Measurements from ENCODE around the gene GZF1.
A peak's percentile ranks its signal among the peaks of the same experiment; 100 is the strongest.

Gene GZF1

DNA sequence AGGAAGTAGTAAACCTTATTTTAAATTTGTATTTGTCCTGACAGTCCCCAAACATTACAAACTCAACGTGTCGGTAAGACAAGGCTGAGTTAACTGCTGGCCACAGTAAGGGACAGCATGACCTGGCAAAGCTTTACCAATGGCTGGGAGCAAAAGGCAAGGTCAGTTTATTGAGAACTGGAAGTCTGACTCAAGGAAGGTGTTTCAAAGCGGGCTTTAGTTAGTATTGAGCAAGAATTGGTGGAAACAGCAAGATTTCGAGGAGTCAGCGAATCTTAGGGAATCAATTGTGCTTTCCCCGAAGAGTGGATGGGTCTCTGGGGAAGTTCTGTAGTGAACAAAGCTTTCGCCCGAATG, 885 bp upstream of the GZF1 start:
- Histone ChIP-seq H3K27me3 (ENCODE audit: insufficient read depth, low read length, poor library complexity) (no peaks in the 10 kb centered on the region), H3K27ac (ENCODE audit: low read depth, low read length) (peak overlapping the region; percentile 78), H3K4me3 (ENCODE audit: low read length) (peak overlapping the region; percentile 42), H3K4me1 (ENCODE audit: control insufficient read depth, low read depth, low read length) (peaks cover 7% of the 10 kb centered on the region), H3K9ac (ENCODE audit: low read length) (peak overlapping the region; percentile 80), H3K4me2 (ENCODE audit: low read length) (peak overlapping the region; percentile 45), H2AK5ac (ENCODE audit: low read length) (no peak overlapping the region), H4K5ac (ENCODE audit: low read length) (no peak overlapping the region), H3K4ac (ENCODE audit: low read depth, low read length) (peak overlapping the region; percentile 89), H3K79me1 (ENCODE audit: low read length) (peaks cover 23% of the 10 kb centered on the region), H3K23ac (ENCODE audit: low read length) (no peak overlapping the region), H2BK5ac (ENCODE audit: low read length) (no peak overlapping the region), H4K8ac (ENCODE audit: low read depth, low read length) (peak overlapping the region; percentile 97), H2BK15ac (replicated peaks; ENCODE audit: low read depth) (no peak overlapping the region), H3K18ac (ENCODE audit: low read length) (peak overlapping the region; percentile 44), H3K36me3 (ENCODE audit: control insufficient read depth, insufficient read depth, low read length) (peaks cover 2% of the 10 kb centered on the region), H3K56ac (ENCODE audit: low read length) (peak overlapping the region; percentile 96), H3K79me2 (ENCODE audit: control insufficient read depth, insufficient read depth, low read length) (peaks cover 29% of the 10 kb centered on the region), H2BK120ac (ENCODE audit: low read depth, low read length) (no peak overlapping the region)
- peak; percentile 56 for DNase-seq
- WGBS (ENCODE audit: extremely low coverage, insufficient coverage, low lambda C conversion rate) = no CpG with 5 or more reads among the region's 8 CpGs

DNA sequence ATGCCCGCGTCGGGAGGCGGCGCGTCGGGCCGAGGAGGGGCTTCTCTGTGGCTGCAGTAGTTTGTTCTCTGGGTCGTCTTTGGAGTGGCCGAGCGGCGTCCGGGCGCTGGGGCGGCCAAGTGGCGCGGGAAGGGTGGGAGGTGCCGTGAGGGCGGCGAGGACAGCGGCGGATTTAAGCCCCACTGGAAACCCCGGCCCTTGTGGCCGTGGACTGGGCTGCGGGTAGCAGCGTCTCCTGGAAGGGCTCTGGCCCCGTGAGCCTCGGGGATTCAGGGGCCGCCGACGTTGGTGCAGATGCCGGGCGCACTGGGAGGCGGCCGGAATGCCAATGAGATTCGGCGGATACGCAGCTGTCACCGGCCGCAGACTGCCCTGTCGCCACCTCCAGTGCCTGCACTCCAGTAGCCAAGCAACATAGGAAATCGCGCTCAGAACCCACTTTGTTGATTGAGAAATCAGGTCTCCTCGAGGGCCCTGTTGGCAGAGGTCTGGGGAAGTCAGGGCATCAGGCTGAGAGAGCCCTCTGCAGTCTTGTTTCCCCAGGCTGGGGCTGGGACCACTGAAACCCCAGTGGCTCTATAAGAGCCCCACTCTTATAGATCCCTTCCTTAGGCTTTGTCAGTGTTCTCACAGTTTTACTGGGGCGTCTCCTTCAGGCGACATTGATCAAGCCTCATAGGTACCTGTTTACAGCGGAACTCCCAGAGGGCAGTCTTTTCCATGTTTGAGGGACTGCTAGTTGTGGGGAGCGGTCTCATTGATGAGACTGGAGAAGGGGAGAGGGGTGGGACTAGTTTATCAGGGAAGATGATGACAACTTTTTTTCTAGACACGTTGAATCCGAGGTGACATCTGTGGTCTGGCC, 642 bp downstream of the GZF1 start:
- no peak overlapping the region for H4K5ac ChIP-seq (ENCODE audit: low read length)
- H3K36me3 ChIP-seq (ENCODE audit: control insufficient read depth, insufficient read depth, low read length) = peaks cover 2% of the 10 kb centered on the region
- no peak overlapping the region for H4K8ac ChIP-seq (ENCODE audit: low read depth, low read length)
- no peak overlapping the region for H2AK5ac ChIP-seq (ENCODE audit: low read length)
- H3K4me1 ChIP-seq (ENCODE audit: control insufficient read depth, low read depth, low read length) = peaks cover 7% of the 10 kb centered on the region
- H2BK5ac ChIP-seq (ENCODE audit: low read length) = no peak overlapping the region
- peaks cover 27% of the 10 kb centered on the region for H3K79me1 ChIP-seq (ENCODE audit: low read length)
- no peak overlapping the region for H2BK15ac ChIP-seq (replicated peaks; ENCODE audit: low read depth)
- peak overlapping the region; percentile 41 for H3K27ac ChIP-seq (ENCODE audit: low read depth, low read length)
- peak; percentile 60 for DNase-seq
- peak overlapping the region; percentile 83 for H3K9ac ChIP-seq (ENCODE audit: low read length)
- WGBS (ENCODE audit: extremely low coverage, insufficient coverage, low lambda C conversion rate) = no CpG with 5 or more reads among the region's 50 CpGs
- H2BK120ac ChIP-seq (ENCODE audit: low read depth, low read length) = no peak overlapping the region
- peak overlapping the region; percentile 80 for H3K23ac ChIP-seq (ENCODE audit: low read length)
- H3K27me3 ChIP-seq (ENCODE audit: insufficient read depth, low read length, poor library complexity) = no peaks in the 10 kb centered on the region
- peak overlapping the region; percentile 86 for H3K56ac ChIP-seq (ENCODE audit: low read length)
- H3K79me2 ChIP-seq (ENCODE audit: control insufficient read depth, insufficient read depth, low read length) = peaks cover 36% of the 10 kb centered on the region
- H3K4me2 ChIP-seq (ENCODE audit: low read length) = peak overlapping the region; percentile 86
- H3K4me3 ChIP-seq (ENCODE audit: low read length) = peak overlapping the region; percentile 78
- peak overlapping the region; percentile 42 for H3K4ac ChIP-seq (ENCODE audit: low read depth, low read length)
- peak overlapping the region; percentile 87 for H3K18ac ChIP-seq (ENCODE audit: low read length)

DNA sequence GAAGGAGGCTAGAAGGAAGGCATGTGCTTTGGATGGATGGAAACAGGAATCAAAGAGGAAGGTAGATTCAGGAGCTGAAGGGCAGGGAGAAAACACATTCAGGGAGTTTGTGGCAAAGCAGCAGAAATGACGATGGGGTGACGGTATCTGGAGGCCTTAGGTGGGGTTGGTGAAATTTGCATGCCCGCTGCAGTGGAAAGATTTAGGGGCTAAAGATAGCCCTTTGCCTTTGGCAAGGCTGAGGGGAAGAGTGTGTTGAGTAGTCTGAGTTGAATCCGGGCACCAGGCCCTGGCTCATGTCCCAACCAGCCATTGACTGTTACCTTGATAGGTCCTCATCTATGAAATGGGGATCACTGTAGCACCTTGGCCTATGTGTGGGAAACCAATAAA, 1.3 kb downstream of the GZF1 start:
- Histone ChIP-seq H2BK5ac (ENCODE audit: low read length) (no peak overlapping the region), H3K79me1 (ENCODE audit: low read length) (peaks cover 29% of the 10 kb centered on the region), H3K23ac (ENCODE audit: low read length) (no peak overlapping the region), H3K4me1 (ENCODE audit: control insufficient read depth, low read depth, low read length) (peaks cover 7% of the 10 kb centered on the region), H3K27me3 (ENCODE audit: insufficient read depth, low read length, poor library complexity) (no peaks in the 10 kb centered on the region), H2BK15ac (replicated peaks; ENCODE audit: low read depth) (no peak overlapping the region), H3K79me2 (ENCODE audit: control insufficient read depth, insufficient read depth, low read length) (peaks cover 38% of the 10 kb centered on the region), H3K36me3 (ENCODE audit: control insufficient read depth, insufficient read depth, low read length) (peaks cover 2% of the 10 kb centered on the region), H2BK120ac (ENCODE audit: low read depth, low read length) (no peak overlapping the region), H2AK5ac (ENCODE audit: low read length) (no peak overlapping the region), H3K56ac (ENCODE audit: low read length) (peak overlapping the region; percentile 86), H3K4me3 (ENCODE audit: low read length) (no peak overlapping the region), H3K27ac (ENCODE audit: low read depth, low read length) (no peak overlapping the region), H4K5ac (ENCODE audit: low read length) (no peak overlapping the region), H3K4ac (ENCODE audit: low read depth, low read length) (no peak overlapping the region), H4K8ac (ENCODE audit: low read depth, low read length) (no peak overlapping the region), H3K4me2 (ENCODE audit: low read length) (peak overlapping the region; percentile 86), H3K18ac (ENCODE audit: low read length) (no peak overlapping the region), H3K9ac (ENCODE audit: low read length) (peak overlapping the region; percentile 83)
- no CpG with 5 or more reads among the region's 4 CpGs for WGBS (ENCODE audit: extremely low coverage, insufficient coverage, low lambda C conversion rate)
- DNase-seq = no peak

DNA sequence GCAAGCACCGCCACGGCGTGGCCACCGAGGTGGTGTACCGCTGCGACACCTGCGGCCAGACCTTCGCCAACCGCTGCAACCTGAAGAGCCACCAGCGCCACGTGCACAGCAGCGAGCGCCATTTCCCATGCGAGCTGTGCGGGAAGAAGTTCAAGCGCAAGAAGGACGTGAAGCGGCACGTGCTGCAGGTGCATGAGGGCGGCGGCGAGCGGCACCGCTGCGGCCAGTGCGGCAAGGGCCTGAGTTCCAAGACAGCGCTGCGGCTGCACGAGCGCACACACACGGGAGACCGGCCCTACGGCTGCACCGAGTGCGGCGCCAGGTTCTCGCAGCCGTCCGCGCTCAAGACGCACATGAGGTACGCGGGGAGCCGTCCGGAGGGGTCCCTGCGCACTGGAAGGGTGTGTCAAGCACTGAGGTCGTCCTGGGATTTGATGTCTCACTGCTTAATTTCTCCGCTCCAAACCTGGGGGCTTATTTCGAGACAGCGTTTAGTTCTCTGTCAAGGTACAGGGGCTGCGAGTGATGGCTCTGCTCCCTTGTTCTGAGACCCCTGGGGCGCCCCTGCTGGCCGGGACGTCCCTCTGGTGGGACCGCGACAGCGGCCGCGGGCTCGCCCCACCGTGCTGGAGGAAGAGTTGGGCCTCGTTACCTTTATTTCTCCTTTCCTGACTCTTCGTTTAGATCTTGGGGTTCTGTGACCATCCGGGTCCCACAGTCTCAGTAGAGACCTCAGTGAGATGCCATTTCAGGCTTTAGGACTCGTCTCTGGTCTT, 3.6 kb downstream of the GZF1 start:
- peaks cover 38% of the 10 kb centered on the region for H3K79me2 ChIP-seq (ENCODE audit: control insufficient read depth, insufficient read depth, low read length)
- H4K8ac ChIP-seq (ENCODE audit: low read depth, low read length) = no peak overlapping the region
- H2BK120ac ChIP-seq (ENCODE audit: low read depth, low read length) = no peak overlapping the region
- H4K5ac ChIP-seq (ENCODE audit: low read length) = no peak overlapping the region
- H3K27me3 ChIP-seq (ENCODE audit: insufficient read depth, low read length, poor library complexity) = no peaks in the 10 kb centered on the region
- H3K4me2 ChIP-seq (ENCODE audit: low read length) = no peak overlapping the region
- peaks cover 7% of the 10 kb centered on the region for H3K4me1 ChIP-seq (ENCODE audit: control insufficient read depth, low read depth, low read length)
- H3K36me3 ChIP-seq (ENCODE audit: control insufficient read depth, insufficient read depth, low read length) = peaks cover 4% of the 10 kb centered on the region
- no peak overlapping the region for H3K4ac ChIP-seq (ENCODE audit: low read depth, low read length)
- H2BK5ac ChIP-seq (ENCODE audit: low read length) = no peak overlapping the region
- WGBS (ENCODE audit: extremely low coverage, insufficient coverage, low lambda C conversion rate) = no CpG with 5 or more reads among the region's 65 CpGs
- DNase-seq = no peak
- no peak overlapping the region for H2AK5ac ChIP-seq (ENCODE audit: low read length)
- no peak overlapping the region for H3K9ac ChIP-seq (ENCODE audit: low read length)
- no peak overlapping the region for H3K23ac ChIP-seq (ENCODE audit: low read length)
- no peak overlapping the region for H3K4me3 ChIP-seq (ENCODE audit: low read length)
- no peak overlapping the region for H3K56ac ChIP-seq (ENCODE audit: low read length)
- H3K27ac ChIP-seq (ENCODE audit: low read depth, low read length) = no peak overlapping the region
- H3K18ac ChIP-seq (ENCODE audit: low read length) = no peak overlapping the region
- H2BK15ac ChIP-seq (replicated peaks; ENCODE audit: low read depth) = no peak overlapping the region
- H3K79me1 ChIP-seq (ENCODE audit: low read length) = peaks cover 29% of the 10 kb centered on the region

DNA sequence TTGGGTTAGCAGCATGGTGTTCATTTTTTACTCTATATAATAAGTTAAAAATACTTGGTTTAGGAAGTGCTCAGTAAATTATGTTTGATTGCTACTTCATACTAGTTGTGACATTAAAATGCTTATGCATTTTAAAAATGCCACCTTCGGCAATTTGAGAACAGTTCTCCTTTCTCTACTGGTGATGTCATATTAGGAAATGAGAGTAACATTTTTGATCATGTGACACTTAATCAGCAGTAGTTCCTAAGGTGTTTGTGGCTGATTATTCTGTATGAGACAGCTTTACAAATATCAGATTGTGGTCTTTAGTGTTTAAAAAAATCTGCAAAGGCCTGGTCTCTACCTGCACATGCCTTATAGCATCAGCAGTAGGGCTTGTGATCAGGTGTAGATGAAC, 4.4 kb downstream of the GZF1 start:
- no CpG with 5 or more reads among the region's 1 CpG for WGBS (ENCODE audit: extremely low coverage, insufficient coverage, low lambda C conversion rate)
- peaks cover 4% of the 10 kb centered on the region for H3K36me3 ChIP-seq (ENCODE audit: control insufficient read depth, insufficient read depth, low read length)
- no peak overlapping the region for H3K4me3 ChIP-seq (ENCODE audit: low read length)

More for the DNA sequence above, 4.4 kb downstream of the GZF1 start:
- Histone ChIP-seq H3K27ac (ENCODE audit: low read depth, low read length) (no peak overlapping the region), H3K23ac (ENCODE audit: low read length) (no peak overlapping the region), H4K5ac (ENCODE audit: low read length) (no peak overlapping the region), H3K79me1 (ENCODE audit: low read length) (peaks cover 29% of the 10 kb centered on the region), H3K4me1 (ENCODE audit: control insufficient read depth, low read depth, low read length) (peaks cover 7% of the 10 kb centered on the region), H3K9ac (ENCODE audit: low read length) (no peak overlapping the region), H3K4me2 (ENCODE audit: low read length) (no peak overlapping the region), H2BK15ac (replicated peaks; ENCODE audit: low read depth) (no peak overlapping the region), H3K4ac (ENCODE audit: low read depth, low read length) (no peak overlapping the region), H3K56ac (ENCODE audit: low read length) (no peak overlapping the region), H2BK5ac (ENCODE audit: low read length) (no peak overlapping the region), H3K18ac (ENCODE audit: low read length) (no peak overlapping the region), H2BK120ac (ENCODE audit: low read depth, low read length) (no peak overlapping the region), H3K79me2 (ENCODE audit: control insufficient read depth, insufficient read depth, low read length) (peaks cover 38% of the 10 kb centered on the region), H4K8ac (ENCODE audit: low read depth, low read length) (no peak overlapping the region), H2AK5ac (ENCODE audit: low read length) (no peak overlapping the region), H3K27me3 (ENCODE audit: insufficient read depth, low read length, poor library complexity) (no peaks in the 10 kb centered on the region)
- DNase-seq = no peak

Data from mesendoderm (in vitro differentiated cells).